Hematopoietic multipotent progenitor cell treated with erythropoietin and hydrocortisone succinate and interleukin-3 and kit ligand, for 8 days (in vitro differentiated cells): ENCODE results near the gene SCN8A.

Source experiments
- DNase-seq: peaks from one replicate; pipeline ENCODE4 v3.0.0-alpha.2; 2015

The SCN8A gene

DNA sequence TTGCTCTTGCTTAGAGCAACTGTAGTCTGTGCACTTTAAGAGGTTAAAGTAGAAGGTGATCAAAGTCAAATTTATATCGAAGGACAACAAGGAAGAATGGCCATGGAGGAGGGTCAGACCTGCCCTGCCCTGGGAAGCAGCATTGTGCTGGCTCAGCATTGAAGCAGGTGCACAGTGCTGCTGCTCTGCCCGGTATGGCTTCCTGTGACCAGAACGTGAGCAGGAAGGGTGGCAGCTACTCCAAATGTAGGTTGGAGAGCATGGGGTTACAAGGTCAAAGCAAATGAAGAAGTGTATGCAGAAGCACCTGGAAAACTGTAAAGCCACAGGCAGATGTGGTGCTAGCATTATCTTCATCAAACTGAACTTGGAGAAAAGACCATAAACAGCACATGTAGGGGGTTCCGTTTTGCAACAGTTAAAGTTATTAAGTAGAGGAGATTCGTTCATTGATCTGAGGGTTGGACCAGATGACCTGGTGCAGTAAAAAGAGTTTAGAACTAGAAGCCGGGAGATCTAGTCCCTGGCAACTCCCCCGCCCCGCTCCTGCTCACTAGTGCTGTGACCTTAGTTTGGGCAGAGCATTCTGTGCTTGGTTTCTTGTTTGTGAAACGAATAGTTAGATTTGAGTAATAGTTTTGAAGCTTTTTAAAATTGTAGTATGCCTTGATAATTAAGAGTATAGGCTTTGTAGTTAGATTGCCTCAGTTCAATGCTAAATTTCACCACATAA is 84.2 kb downstream of the SCN8A start:
- no peak for DNase-seq

DNA sequence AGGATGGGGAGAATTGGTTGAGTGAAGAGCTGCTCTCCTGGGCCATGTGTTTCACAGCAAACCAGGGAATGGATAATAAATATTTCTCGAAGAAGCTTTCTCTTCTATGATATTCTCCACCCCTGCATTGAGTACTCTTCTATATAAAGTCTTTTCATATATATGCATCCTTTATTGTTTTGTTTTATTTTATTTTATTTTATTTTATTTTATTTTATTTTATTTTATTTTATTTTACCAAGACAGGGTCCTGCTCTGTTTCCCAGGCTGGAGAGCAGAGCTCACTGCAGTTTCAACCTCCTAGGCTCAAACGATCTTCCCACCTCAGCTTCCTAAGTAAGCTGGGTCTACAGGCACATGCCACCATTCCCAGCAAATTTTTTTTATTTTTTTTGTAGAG is 85.8 kb downstream of the SCN8A start:
- no peak for DNase-seq

DNA sequence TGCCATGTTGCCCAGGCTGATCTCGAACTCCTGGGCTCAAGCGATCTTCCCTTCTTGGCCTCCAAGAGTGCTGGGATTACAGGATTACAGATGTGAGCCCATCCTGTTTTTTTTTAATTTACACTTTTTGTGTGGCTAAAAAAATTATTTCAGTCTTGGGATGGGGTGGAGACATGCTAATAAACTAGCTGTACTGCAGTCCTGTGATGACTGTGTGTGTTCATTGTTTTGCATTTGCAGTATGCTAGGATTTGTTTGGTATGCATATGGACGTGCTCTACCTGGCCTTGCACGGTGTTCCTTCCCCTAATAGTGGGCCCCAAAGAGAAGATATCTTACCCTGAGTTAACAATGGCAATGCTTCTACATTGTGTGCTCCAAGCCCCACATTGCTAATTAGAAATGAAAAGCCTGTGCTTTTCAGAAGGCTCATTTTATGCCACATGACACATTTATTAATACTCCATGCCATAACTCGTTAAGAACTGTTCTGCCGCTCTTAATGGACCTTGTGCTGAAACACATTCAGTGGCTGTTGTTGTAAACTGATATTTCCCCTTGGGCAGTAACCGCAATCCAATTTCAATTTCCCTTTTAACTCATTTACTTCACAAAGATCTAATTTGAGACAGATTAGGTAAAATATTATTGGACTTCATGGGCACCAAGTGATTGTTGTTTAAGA is 86.4 kb downstream of the SCN8A start:
- no peak for DNase-seq

DNA sequence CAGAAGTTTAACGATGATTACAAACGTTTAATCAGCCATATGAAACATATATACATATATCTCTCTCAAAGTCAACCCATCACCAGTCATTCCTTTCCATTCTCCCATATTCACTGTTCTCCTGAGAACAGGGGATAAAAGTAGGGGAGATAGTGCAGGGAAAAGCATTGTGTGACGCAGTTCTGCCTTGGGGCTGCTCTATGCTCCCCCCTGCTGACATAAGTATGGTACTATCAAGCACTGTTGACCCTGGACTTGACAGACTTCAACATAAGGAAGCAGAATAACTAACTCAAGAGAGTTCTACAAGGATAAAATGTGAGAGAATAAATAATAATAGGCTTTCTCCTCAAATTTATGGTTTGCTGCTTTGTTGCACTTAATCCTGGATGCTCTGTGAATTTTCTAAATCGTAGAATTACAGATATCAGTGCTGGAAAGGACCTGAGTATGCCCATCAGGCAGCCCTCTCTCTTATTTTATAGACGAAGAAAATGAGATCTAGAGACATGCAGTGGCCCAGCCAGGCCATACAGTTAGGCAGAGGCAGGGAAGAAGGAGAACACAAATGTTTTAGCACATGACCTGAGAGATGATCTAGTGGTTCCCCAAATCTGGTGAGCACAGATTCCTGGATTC is 87.2 kb downstream of the SCN8A start:
- DNase-seq: peak; percentile 55

DNA sequence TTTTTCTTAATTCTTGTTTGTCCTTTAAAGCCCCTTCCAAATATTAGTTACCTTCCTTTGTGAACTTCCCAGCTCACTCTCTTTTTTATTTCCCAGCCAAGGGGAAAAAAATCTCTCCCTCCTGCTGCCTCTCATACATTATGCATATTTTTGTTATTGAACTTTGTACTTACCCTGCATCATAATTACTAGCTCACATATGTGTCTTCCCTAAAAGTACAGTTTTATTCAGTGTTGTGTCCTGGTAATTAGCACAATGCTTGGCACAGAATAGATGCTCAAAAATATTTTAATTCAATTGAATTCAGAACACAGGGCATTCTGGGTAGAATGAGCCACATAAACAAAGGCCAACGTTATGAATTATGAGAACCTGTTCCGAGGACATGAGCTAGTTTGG is 91.9 kb downstream of the SCN8A start:
- no peak for DNase-seq

DNA sequence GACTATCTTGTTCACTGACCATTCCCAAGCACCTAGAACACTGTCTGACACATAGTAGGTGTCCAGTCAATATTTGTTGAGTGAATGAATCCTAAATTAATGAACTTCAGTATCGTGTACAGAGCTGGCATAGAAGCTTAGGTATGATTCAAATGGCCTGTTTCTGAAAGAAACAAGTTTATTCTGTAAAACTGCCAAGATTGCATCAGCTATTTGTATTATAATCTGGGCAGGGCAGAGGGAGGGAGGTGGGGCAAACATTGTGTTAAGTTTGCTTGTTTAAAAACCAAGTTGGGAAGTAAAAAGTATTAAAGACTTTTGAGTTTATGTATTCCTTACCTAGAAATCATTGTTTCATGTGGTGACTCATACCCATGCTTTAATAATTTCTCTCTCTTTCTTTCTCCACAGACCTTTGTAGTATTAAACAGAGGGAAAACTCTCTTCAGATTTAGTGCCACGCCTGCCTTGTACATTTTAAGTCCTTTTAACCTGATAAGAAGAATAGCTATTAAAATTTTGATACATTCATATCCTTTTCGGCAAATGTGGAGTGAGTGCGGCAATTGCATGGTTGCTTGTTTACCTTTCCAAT is 92.8 kb downstream of the SCN8A start:
- no peak for DNase-seq

DNA sequence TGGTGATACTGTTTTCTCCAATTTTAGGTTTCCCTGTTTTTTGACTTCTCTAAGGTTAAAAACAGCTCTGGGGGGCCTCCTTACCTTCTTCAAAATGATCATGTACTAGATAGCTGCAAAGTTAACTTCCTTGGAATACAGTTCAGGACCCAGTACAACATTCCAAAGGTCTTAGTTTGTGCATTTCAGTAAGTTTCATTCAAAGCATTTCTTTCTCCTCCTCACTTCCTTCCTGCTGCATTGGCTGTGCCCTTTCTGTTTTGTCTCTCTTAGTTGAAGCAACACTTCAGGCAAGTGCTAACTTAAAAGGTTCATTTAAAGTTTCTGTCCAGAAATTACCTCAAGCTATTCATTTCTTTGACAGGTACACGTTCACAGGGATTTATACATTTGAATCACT is 95.7 kb downstream of the SCN8A start:
- no peak for DNase-seq

DNA sequence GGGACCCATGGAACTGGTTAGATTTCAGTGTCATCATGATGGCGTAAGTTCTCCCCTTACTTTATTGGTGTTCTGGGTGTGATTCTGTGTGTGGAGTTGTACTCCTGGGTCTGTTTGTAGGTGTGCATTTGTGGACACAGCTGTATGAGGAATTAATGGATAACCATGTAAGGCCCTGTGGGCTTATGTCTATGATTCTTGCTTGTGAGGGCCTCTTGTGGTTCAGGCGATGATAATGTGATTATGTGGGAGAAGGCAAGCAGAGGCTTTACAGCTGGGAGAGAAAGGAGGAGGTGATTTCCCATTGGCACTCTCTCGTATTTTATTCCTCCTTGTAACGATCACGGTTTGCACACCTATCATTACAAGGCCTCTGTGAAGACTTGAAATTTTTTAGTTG is 96.1 kb downstream of the SCN8A start:
- DNase-seq: no peak

DNA sequence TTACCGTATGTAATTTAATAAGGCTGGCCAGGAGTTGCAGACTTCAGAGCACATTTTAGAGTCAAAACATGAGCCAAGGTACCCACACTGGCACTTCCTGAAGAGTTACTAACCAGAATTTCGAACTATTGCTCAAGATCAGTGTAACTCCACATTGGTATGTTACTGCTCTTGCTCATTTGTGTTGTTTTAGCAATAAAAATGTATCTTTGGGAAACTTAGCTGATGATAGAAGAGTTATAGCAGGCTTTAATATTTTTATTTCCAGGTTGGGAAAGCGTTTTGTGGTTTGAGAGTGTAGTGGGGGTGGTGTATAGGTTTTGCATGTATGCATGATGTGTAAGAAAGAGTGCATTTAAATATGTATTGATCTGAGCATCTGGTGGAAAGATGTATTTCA is 96.6 kb downstream of the SCN8A start:
- DNase-seq: no peak

DNA sequence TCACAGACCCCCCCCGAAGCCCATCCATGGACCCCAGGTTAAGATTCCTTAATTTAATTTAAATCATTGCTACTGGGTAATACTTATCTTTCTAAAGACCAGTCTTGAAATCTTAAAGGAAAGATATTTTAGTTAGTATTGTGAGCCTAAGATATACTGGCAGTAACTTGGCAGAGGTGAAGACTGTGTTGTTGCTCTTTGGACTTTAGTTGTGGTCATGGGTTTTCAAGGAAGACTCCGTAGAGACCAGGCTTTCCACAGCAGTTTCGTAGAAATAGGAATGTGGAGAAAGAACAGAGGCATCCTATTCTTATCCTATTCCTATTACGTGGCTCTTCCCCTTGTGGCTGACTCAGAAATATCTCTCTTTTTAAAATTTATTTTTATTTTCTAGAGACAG is 99.0 kb downstream of the SCN8A start:
- DNase-seq: no peak

DNA sequence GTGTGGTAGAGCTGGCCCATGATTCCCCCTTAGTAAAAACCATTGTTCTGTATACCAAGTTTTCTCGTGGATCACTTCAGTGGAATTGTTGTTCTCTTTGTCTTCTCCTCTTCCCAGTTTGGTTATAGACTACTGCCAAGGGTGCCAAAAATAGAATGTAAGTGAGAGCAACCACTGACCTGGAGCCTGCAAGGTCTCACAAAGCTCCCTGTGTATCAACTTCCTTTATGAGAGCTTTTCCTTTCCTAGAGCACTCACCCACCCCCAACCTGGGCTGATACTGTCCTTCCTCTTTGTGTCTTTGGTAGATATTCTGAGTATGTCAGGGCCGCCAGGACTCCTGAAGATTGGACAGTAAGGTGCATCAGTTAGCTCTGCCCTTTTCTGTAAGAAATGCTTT is 101.0 kb downstream of the SCN8A start:
- DNase-seq: no peak

DNA sequence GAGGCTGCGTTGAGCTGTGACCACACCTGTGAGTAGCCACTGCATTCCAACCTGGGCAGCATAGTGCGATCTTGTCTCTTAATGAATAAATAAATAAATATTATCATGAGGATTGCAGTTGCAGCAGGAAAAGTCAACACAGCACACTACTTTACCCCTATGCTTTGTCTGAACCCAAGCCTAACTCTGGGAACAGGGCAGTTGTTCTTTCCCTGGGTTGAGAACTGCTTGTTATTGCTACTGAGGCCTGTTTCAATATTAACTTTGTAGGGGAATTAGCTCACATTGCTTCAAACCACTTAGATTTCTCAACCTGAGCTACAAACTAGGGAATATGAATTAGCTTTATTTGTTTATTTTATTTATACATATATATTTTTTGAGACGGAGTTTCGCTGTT is 102.5 kb downstream of the SCN8A start:
- no peak for DNase-seq

DNA sequence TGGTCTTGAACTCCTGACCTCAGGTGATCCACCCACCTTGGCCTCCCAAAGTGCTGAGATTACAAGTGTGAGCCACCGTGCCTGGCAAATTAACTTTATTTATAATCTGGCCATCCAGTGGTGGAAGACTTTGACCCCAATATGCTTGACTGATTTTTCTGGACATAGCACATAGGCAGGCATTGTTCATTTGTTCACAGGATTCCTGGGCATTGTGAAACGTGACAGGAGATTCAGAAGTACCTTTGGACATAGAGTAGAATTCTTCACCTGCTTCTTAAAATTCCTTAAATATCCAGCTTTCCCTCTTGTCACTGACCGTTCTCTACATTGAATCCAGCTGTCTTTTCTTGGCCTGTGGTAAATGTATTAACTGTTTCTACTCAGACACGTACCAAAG is 103.1 kb downstream of the SCN8A start:
- no peak for DNase-seq

DNA sequence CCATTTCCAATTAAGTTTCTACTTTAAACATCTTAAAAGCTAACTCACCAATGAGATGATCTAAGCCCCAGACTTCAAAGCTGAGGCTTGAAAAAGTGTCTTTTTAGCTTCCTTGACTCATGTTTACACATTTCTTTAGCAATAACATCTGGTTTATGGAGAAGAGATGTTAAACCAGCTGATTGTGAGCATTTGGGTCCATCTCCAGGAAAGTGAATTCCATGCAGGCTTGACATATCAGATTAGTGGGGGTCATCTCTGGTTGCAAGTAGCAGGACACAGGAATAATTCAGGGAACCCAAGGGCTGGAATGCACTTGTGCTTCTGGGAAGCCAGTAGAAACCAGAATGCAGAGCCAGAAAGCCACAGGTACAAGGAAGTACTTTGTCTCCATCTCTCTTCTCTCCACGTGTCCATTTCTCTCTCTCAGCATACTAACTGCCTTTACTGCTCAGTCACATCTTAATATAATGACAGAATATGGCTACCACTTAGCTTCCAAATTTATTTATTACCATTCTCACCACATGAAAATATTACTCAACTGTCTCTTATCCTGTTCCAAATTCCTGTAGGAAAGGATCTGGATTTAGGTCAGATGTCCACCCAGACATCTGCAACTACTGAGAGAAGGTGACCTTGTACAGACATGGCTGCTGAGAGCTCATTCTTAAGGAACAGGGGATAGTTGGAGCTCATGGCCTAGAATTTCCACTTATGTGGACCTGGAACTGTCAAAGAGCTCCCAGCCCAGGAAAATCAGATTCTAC is 104.4 kb downstream of the SCN8A start:
- DNase-seq: no peak

DNA sequence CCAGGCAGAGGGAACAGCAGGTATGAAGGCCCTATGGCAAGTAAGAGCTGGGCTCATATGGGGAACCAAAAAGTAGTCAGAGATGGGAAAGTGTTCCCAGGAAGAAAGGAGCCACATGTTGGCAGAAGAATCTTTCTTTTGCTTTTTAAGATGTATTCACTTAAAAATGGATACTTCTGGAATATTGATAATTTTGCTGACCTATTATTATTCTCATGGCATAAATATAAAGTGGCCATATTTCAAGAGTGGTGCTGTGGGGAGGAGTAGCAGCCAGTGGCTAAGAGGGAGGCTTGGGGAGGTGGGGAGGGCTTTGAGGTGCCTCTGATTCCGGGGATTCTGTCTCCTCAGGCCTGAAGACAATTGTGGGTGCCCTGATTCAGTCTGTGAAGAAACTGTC is 108.2 kb downstream of the SCN8A start:
- no peak for DNase-seq

DNA sequence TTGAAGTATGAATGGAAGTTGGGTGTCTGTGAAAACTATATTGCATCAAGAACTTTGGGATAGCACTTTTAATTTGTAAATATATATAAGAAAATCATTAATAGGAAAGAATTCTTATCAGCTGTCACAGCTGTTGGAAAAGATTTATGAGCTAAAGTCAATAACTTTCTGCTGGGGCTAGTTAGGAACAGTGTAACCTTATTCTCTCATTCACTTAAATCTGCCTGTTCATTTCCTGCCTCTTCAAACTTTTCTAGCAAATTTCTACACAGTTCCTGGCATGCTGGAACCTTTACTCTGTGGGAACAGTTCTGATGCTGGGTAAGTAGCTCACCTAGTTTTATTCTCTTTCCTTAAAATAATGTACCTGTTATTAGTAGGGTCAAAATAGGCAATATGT is 109.9 kb downstream of the SCN8A start:
- DNase-seq: no peak

DNA sequence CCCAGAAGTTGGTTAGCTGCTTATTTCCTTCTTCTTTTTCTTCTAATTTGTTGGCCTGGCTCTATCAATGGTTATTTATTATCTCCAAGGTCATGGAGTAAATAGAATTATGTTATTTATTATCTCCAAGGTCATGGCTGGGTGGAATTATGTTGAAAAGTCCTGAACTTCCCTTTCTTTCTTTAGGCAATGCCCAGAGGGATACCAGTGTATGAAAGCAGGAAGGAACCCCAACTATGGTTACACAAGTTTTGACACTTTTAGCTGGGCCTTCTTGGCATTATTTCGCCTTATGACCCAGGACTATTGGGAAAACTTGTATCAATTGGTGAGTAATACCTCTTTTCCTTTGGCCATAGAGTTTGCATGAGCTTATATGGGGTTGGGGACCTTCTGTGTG is 111.6 kb downstream of the SCN8A start:
- no peak for DNase-seq

DNA sequence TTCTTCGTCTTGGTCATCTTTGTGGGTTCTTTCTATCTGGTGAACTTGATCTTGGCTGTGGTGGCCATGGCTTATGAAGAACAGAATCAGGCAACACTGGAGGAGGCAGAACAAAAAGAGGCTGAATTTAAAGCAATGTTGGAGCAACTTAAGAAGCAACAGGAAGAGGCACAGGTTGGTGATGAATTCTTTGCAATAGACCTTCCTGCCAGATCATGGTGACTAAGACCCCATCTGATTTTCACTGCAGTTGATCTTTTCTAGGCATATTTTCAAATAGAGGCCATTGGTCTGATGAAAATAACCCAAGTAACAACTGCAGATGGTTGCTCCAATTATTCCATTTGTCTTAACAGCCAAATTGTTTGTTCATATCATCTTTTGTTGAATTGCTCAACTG is 114.4 kb downstream of the SCN8A start:
- no peak for DNase-seq

DNA sequence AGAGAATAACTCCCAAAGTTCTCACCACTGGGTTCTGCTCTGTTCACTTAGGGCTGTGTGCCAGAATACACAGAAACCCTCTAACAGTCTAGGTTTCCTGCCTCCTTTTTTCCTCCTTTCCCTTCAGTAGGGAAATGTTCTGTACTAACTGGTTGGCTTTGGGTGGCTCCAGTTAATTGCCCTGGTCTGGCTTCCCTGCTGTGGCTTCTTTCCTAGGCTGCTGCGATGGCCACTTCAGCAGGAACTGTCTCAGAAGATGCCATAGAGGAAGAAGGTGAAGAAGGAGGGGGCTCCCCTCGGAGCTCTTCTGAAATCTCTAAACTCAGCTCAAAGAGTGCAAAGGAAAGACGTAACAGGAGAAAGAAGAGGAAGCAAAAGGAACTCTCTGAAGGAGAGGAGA is 115.2 kb downstream of the SCN8A start:
- DNase-seq: no peak

DNA sequence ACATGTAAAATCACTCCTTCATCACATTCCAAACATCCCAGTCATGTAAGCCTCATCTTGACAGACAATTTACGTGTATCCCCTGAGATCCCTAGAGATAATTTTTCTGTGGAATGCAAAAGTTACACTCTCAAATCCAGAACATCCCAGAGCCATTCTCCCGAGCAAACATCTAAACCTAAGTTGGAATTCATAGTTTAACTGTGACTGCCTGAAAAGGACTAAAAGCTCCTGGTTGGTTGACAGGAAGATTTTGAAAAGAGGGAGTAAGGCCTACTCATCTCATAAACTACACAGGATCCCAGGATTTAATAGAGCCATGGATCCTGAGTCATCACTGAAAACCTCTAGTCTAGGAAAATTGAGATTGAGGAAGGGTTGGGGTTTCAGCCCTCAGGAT is 123.6 kb downstream of the SCN8A start:
- no peak for DNase-seq

DNA sequence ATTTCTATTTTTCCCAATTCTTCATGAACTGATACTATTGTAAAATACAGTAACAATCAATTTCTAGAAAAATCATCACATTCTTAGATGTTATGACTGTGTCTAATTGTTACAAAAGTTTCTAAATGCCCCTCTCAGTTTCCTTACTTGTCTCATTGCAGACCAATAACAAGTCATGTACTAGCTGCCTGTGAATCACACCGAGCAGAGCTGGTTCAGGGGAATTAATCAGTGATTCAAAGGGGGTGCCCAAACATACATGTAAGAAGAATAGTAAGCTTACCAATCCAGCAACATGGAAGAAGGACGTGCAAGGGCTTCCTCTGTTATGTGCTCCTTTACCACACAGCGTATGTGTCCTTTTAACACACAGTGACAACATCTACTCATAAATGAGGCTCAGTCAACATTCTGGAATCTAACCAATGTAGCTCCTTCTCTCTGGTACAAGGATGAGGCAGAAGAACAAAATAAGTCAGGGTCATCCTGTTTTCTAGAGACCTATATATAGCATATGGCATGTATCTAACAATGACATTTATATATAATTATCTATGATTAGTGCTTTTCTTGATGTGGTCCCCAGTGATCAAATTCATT is 126.4 kb downstream of the SCN8A start:
- DNase-seq: no peak

DNA sequence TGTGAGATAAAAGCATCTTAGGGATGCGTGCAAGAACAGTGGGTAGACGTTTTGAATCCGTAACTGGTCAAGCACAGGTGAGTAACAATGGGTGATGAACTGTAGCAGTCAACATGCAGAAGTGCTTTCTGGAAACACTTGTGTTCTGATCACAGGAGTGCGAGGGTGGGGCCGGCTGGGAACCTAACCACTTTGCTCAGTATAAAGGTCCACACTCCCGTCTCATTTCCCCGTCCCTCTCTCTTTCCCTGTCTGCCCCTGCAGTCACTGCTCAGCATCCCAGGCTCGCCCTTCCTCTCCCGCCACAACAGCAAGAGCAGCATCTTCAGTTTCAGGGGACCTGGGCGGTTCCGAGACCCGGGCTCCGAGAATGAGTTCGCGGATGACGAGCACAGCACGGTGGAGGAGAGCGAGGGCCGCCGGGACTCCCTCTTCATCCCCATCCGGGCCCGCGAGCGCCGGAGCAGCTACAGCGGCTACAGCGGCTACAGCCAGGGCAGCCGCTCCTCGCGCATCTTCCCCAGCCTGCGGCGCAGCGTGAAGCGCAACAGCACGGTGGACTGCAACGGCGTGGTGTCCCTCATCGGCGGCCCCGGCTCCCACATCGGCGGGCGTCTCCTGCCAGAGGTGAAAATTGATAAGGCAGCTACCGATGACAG is 130.4 kb downstream of the SCN8A start:
- no peak for DNase-seq
